HEK293T (cell line): ENCODE results near the gene RAD51.

Source experiments
- ARNT ChIP-seq: fragments of 450-650 bp; IDR thresholded peaks from 2 replicates; pipeline ENCODE4 v1.6.1; 2017; ENCODE audit warnings: mild to moderate bottlenecking
- FOXA1 ChIP-seq: fragments of 450-650 bp; IDR thresholded peaks from 2 replicates; pipeline ENCODE4 v1.6.1; 2016; ENCODE audit warnings: mild to moderate bottlenecking
- HDGF ChIP-seq: fragments of 450-650 bp; IDR thresholded peaks from 2 replicates; pipeline ENCODE4 v1.6.1; 2017; ENCODE audit warnings: antibody characterized with exemption, borderline replicate concordance
- LEF1 ChIP-seq: fragments of 450-650 bp; IDR thresholded peaks from 2 replicates; pipeline ENCODE4 v1.6.1; 2017; ENCODE audit warnings: mild to moderate bottlenecking, borderline replicate concordance
- SP1 ChIP-seq: fragments of 450-650 bp; IDR thresholded peaks from 2 replicates; pipeline ENCODE4 v1.6.1; 2017
- TF ChIP-seq, protein P1 (sequence below): fragments of 450-650 bp; IDR thresholded peaks from 2 replicates; pipeline ENCODE4 v1.6.1; 2016

DNA sequence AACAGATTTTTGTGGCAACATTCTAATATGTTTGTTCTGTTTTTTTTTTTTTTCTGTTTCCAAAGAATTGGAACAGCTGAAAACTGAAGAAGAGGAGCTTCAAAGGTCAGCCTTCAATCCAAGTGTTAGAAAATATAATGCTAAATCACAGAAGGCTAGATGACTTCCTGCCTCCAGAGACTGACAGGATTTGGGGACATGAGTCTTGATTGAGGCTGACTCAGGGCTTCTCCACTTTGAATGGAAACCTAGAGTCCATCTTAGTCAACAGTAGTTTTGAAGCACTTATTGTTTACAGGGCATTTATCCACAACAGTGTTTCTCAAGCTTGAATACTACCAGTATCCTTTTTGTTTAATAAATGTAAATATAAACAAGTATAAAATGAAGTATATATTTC lies 44.5 kb upstream of the RAD51 start:
- TF ChIP-seq SP1 (no peak), FOXA1 (no peak), ARNT (no peak), HDGF (no peak), LEF1 (no peak)
- TF ChIP-seq, protein P1, sequence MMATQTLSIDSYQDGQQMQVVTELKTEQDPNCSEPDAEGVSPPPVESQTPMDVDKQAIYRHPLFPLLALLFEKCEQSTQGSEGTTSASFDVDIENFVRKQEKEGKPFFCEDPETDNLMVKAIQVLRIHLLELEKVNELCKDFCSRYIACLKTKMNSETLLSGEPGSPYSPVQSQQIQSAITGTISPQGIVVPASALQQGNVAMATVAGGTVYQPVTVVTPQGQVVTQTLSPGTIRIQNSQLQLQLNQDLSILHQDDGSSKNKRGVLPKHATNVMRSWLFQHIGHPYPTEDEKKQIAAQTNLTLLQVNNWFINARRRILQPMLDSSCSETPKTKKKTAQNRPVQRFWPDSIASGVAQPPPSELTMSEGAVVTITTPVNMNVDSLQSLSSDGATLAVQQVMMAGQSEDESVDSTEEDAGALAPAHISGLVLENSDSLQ, result no peak
